ENCODE data around the gene CCDC141.
A peak's percentile ranks its signal among the peaks of the same experiment; 100 is the strongest.

Gene CCDC141

GRCh38 chr2:178923546-178923945, 126.4 kb downstream of the CCDC141 start:
- H3K4me3 ChIP-seq (ENCODE audit: low read depth, low read length) = no peak overlapping the region
- no peak for DNase-seq (ENCODE audit: low read depth)

DNA sequence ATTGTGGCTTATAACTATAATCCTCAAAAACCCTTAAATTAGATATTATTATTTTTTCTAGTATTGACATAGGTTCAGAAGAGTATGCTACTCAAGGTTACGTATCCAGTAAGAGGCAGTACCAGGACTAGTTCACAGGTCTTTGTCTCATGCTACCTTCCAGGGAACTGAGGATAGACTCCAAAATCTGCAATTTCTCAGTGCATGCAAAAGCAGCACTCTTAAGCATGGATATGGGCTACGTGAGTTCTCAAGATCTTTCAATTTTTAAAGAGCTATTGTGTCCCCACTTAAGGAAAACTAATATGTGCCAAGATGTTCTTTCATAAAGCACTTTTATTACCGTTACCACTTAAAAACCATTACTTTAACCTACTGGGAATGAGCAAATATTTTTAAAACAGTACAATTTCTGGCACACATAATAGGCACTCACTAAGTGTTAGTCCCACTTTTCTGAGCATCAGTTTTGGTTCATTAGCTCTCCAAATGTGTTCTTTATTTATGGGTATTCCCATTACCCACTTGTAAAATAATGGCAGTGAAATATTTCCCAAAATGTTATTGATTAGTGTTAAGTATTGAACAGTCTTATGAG, 128.9 kb downstream of the CCDC141 start:
- H3K4me3 ChIP-seq (ENCODE audit: low read depth, low read length) = no peak overlapping the region
- no peak for DNase-seq (ENCODE audit: low read depth)

DNA sequence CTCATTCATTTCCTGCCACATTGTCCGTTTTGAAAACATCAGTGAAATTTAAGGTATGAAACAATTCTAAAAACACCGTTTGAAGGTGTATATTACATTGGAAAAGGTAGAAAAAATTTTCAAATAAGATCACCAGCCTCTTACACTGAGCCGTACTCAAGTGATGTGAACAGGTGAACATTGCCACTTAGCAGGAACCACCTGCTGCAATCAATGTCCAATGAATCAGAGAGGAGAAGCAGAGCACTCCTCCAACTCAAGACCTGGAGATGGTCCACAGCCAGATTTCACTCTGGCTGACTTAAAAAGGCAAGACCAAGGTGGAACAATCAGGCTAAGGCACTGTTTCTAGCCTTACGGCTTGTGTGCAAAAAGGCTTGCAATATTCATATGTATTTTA, 132.4 kb downstream of the CCDC141 start:
- DNase-seq (ENCODE audit: low read depth) = no peak
- H3K4me3 ChIP-seq (ENCODE audit: low read depth, low read length) = no peak overlapping the region

DNA sequence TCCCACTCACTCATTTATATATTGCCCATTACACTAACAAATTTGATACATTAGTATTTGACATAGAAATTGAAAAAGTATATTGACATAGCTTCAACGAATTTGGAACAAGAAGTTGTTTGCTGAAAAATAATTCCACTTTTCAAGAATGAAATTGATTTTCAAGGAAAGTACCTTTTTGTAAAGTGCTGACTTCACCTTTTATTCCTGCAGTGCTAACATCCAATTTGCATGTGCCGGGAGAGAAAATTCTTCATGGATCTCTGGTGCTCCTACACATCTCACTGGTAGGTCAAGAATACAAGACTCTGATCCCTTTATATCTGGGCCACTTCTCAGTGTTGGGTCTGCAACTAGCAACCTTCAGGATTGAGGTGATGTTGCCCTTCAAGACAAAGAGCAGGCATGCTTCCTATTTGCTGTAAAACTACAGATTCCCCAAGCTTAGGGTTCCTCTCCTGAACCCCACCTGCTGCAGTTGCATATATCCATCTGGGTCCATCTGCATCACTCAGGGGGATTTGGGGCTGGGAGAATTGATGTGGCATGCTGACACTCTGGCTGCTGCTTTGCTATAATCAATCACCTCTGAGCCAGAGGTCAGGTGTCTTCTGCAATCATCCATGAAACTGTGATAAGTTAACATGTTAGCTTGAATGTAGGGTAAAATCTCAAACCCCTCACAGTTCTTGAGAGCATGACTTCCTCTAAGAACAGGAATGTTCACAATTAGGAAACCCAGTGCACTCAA, 134.3 kb downstream of the CCDC141 start:
- no peak overlapping the region for H3K4me3 ChIP-seq (ENCODE audit: low read depth, low read length)
- no peak for DNase-seq (ENCODE audit: low read depth)

DNA sequence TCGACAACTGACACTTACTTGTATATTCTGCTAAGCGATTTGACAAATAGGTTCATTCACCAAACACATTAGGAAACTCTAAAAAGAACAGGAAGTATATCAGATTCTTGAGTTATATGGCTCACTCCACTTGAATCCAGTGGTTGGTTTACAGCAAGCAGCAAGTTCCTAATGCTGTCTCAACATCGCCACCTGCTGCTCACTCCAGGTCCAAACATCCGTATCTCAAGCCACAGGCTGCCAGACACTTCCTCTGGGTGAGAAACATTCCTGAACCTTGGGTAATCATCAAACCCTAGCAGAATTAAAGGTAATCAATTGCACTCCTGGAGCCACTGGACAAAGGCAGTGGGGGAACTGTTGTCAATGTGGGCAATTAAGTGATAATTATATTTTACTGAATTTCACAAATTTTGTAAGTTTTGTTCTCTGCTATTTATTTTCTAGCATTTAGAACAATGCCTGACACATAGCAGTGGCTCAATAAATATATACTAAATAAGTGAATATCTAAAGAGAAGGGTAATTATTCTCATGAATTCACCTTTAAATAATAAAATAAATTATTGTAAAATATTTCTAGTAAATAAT, 135.6 kb downstream of the CCDC141 start:
- H3K4me3 ChIP-seq (ENCODE audit: low read depth, low read length) = no peak overlapping the region
- DNase-seq (ENCODE audit: low read depth) = peak; percentile 52

DNA sequence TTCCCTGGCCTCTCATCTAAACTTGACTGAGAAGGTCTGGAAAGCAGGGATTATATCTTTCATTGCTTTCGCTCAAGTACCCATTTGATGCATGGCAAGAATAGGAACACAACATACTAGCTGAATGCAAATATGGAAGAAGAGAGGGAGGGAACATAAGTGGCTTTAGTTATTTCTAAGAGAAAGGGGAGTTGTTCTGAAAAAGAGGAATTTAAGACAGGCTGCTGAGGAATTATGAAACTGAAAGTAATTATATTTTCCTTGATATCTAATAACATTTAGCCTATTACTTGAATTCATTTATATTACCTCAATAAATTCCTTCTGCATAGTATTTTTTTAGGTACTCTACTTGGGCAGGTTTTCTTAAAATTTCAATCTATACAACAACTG, 136.9 kb downstream of the CCDC141 start:
- no peak overlapping the region for H3K4me3 ChIP-seq (ENCODE audit: low read depth, low read length)
- no peak for DNase-seq (ENCODE audit: low read depth)

GRCh38 chr2:178912416-178913048, 137.4 kb downstream of the CCDC141 start:
- no peak overlapping the region for H3K4me3 ChIP-seq (ENCODE audit: low read depth, low read length)
- peak; percentile 25 for DNase-seq (ENCODE audit: low read depth)

DNA sequence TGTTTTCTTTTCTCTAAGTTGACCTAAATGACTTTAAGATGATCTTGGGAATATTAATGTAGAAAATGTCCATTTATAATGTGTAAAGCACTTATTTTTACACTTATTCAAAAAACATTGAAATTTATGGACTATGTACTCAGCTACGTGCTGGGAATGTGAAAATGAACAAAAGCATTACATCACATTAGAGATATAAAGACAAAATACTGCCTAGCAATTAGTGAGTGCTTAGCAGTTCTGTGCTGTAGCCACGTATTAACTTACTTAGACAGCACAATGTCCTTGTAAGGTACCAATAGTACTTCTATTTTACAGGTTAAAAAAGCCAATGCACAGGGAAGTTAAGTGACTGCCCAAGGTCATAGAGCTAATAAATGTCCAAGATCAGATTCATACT, 138.9 kb downstream of the CCDC141 start:
- no peak for DNase-seq (ENCODE audit: low read depth)
- no peak overlapping the region for H3K4me3 ChIP-seq (ENCODE audit: low read depth, low read length)

DNA sequence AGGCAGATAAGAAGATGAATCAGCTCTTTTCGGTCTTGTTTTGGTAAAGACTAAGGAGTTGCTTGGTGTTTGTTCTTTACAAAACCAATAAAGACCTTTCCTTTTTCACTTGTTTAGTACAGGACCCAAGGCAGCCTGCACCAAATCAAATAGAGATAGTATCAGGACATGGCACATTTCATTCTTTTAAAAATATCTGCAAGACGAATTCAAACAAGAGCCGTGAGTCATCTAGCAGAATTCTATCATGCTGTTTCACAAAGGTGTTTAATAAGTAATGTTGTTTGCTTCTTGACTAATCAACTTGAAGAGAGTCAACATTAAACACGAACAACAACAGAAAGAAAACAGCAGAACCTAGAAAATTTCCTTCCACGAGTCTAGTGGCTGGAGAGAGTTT, 139.9 kb downstream of the CCDC141 start:
- no peak for DNase-seq (ENCODE audit: low read depth)

DNA sequence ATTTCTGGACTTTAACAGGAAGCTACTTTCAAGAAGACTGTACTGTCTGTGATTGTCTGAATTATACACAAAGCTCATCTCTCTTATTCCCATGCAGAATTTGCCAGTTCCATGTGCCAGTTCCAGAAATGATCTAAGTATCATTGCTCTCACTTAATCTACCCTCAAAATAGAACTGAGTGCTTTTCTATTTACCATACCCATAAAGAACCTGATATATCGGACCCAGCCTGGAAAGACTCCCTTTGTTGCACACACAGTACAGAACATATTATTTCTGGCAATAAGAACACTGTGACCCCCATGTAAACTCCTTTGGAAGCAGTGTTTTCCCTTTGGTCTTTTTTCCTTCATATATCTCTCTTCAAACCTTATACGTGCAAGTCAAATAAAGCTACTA, 140.4 kb downstream of the CCDC141 start:
- no peak overlapping the region for H3K4me3 ChIP-seq (ENCODE audit: low read depth, low read length)
- no peak for DNase-seq (ENCODE audit: low read depth)

More for the DNA sequence above, 139.9 kb downstream of the CCDC141 start:
- H3K4me3 ChIP-seq (ENCODE audit: low read depth, low read length) = no peak overlapping the region

DNA sequence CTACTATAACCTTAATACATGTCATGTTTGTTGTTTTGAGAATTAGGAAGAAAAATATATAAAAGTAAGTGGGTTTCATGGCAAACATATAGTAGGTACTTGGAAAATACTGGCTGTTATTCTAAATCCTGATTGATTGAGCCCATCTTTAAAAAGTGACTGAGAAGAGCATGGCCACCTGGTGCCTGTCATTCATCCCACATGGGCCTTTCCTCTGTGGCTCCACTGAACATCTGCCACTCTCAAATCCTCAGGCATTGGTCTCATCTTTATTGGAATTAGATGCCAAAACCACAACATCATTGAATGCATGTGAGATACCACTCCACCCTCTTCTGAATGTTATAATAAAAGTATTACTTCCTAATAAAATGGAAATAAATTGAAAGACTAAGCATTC, 141.1 kb downstream of the CCDC141 start:
- DNase-seq (ENCODE audit: low read depth) = peak; percentile 20
- no peak overlapping the region for H3K4me3 ChIP-seq (ENCODE audit: low read depth, low read length)

GRCh38 chr2:178905261-178905660, 144.7 kb downstream of the CCDC141 start:
- H3K4me3 ChIP-seq (ENCODE audit: low read depth, low read length) = no peak overlapping the region
- DNase-seq (ENCODE audit: low read depth) = no peak

DNA sequence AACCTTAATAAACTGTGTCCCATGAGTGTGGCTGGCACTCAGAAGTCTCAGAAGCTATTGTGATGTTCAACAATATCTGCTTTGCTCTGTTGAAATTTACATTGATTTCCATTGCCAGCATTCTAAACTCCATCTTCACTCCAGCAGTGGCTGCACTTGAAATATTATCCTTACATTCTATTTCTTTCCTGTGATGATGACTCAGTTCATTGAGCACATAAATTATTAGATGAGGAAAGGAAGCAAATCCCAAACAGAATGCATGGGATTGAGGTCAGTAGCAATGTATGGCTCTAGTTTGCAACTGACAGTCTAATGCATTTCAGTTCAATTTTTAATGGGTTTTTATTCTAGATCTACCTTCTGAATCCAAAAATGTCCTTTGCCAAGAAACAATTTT, 150.3 kb downstream of the CCDC141 start:
- no peak for DNase-seq (ENCODE audit: low read depth)
- H3K4me3 ChIP-seq (ENCODE audit: low read depth, low read length) = no peak overlapping the region

- DNase-seq (ENCODE audit: low read depth) = no peak
- H3K4me3 ChIP-seq (ENCODE audit: low read depth, low read length) = no peak overlapping the region
These were observed 154.1 kb downstream of the CCDC141 start for GRCh38 chr2:178895872-178896271.

GRCh38 chr2:178895171-178895570, 154.8 kb downstream of the CCDC141 start:
- DNase-seq (ENCODE audit: low read depth) = no peak
- H3K4me3 ChIP-seq (ENCODE audit: low read depth, low read length) = no peak overlapping the region

DNA sequence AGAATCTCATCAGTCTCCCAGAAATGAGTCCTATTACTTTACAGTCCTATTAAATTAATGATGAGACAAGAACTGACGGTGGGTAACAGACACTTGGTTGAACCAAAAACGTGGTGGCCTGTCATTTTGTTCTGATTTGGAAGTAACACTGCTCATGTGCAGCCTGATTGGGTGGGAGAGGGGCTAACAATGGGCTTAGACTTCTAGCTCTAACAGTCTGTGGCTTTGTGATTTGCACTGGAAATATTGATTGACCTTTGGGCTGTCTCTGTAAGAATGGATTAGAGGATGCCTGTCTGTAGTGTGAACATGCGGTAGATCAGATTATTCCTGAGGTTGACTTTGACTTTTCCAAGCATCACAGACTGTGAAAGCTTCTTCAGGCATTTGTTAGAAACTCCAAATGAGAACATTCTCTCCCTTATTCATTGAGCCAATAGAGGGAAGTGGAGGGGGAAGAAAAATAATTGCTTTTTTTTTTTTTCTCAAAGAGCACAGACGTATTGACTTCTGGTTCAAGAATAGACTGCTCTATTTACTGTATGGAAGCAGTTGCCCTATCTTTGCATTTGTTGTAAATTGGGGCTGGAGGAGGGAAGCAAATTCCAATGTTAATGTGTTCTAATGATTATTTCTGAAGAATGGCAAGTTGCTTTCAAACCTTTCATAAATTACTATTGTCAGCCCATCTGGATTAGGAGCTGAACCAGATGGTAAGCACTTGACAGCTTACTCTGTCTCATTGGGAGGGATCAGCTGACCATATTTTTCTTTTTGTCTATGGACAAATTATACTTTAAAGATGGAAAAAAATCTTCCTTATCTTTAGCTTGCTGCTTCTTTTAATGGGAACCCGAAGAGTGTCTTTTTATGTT, 156.9 kb downstream of the CCDC141 start:
- no peak for DNase-seq (ENCODE audit: low read depth)
- no peak overlapping the region for H3K4me3 ChIP-seq (ENCODE audit: low read depth, low read length)

GRCh38 chr2:178891959-178892485, 157.9 kb downstream of the CCDC141 start:
- no peak for DNase-seq (ENCODE audit: low read depth)
- H3K4me3 ChIP-seq (ENCODE audit: low read depth, low read length) = no peak overlapping the region

- no peak for DNase-seq (ENCODE audit: low read depth)
- no peak overlapping the region for H3K4me3 ChIP-seq (ENCODE audit: low read depth, low read length)
These were observed 158.5 kb downstream of the CCDC141 start for GRCh38 chr2:178891265-178891958.

GRCh38 chr2:178886006-178886405, 163.9 kb downstream of the CCDC141 start:
- no peak for DNase-seq (ENCODE audit: low read depth)
- H3K4me3 ChIP-seq (ENCODE audit: low read depth, low read length) = no peak overlapping the region

Data from skeletal muscle cell (primary cell).